Measurements from ENCODE around the gene SNX8. TPM values are rescaled to one million over a fixed set of nuclear protein-coding genes. Genes with fewer than 3 reads are reported as not detected.
A peak's percentile ranks its signal among the peaks of the same experiment; 100 is the strongest.

SNX8 gene
- total and polyA plus RNA-seq, 2 of the 4 experiments (the other 2 are of a cell fraction), result 7.7 to 55.9 TPM

- peaks cover 0 to 36% of the 10 kb centered on the region in 2 experiments; a peak in 2 of 4 replicates for H3K79me1 ChIP-seq (ENCODE audit: low read depth in 1 of 2, low read length in 2 of 2)
- DNase-seq, result no peak
- H3K4me3 ChIP-seq (ENCODE audit: insufficient read depth, low read depth, low read length), result no peak overlapping the region
- H3K9me3 ChIP-seq (ENCODE audit: control insufficient read depth, insufficient read depth, low read length), result no peaks in the 10 kb centered on the region
- in situ Hi-C loops (cut with MboI; ENCODE audit: low sequenced_read_pairs) (no loop called here), intact Hi-C loops (cut with micrococcal nuclease) (no loop called here), dilution Hi-C loops (cut with HindIII; ENCODE audit: low sequenced_read_pairs, unreplicated experiment) (no loop called here)
- no peak overlapping the region for H2AK9ac ChIP-seq (replicated peaks; ENCODE audit: low read depth, low read length, poor library complexity)
- peaks cover 19% of the 10 kb centered on the region for H3K36me3 ChIP-seq (ENCODE audit: control insufficient read depth, insufficient read depth, low read length)
- BruUV-seq (replicated peaks), result no TSS peak
- ChIA-PET POLR2A (ENCODE audit: unreplicated experiment) (no interaction called here), CTCF (no interaction called here)
- peaks cover 23% of the 10 kb centered on the region for H3K9me1 ChIP-seq (ENCODE audit: insufficient read depth, low read length)
- H3K27me3 ChIP-seq (ENCODE audit: control insufficient read depth, insufficient read depth, low read length), result no peaks in the 10 kb centered on the region
- H3K4me2 ChIP-seq (ENCODE audit: low read depth, low read length), result no peak overlapping the region
- no peak overlapping the region for H3K27ac ChIP-seq (ENCODE audit: insufficient read depth, low read length)
- no peaks in the 10 kb centered on the region; the same call in 1 of the 2 replicates for H4K20me1 ChIP-seq (ENCODE audit: insufficient read depth, low read length)
- H2BK5ac ChIP-seq (ENCODE audit: low read depth, low read length, poor library complexity, severe bottlenecking), result peak overlapping the region; percentile 48
- H3K4ac ChIP-seq (ENCODE audit: low read depth, low read length), result no peak overlapping the region
- H2BK120ac ChIP-seq (ENCODE audit: low read depth, low read length), result no peak overlapping the region
- no peak overlapping the region; the same call in 1 of the 2 replicates for H2AK5ac ChIP-seq (ENCODE audit: low read depth, low read length)
- no peak overlapping the region for H2AFZ ChIP-seq (replicated peaks; ENCODE audit: low read length, poor library complexity)
- H3K14ac ChIP-seq (replicated peaks; ENCODE audit: low read depth, low read length), result no peak overlapping the region
- no peak overlapping the region for H3K56ac ChIP-seq (ENCODE audit: extremely low read depth, insufficient read depth, low read length)
- no peak overlapping the region for H2BK15ac ChIP-seq (ENCODE audit: low read depth, low read length)
- H3K18ac ChIP-seq (ENCODE audit: low read depth, low read length), result no peak overlapping the region
- H3K4me1 ChIP-seq (ENCODE audit: control insufficient read depth, insufficient read depth, low read length), result peaks cover 16% of the 10 kb centered on the region
- no peak overlapping the region for H2BK20ac ChIP-seq (ENCODE audit: low read depth, low read length)
- TF ChIP-seq CTCF (conservative IDR thresholded peaks at IDR 0.05; ENCODE audit: low read depth, low read length), result no peak
- no peak for TF ChIP-seq CEBPB (IDR thresholded peaks at IDR 0.05; ENCODE audit: low read depth, low read length)
- no peak for TF ChIP-seq FOS (IDR thresholded peaks at IDR 0.05; ENCODE audit: low read depth, low read length)
- no peak for TF ChIP-seq MXI1 (IDR thresholded peaks at IDR 0.05; ENCODE audit: borderline replicate concordance, low read depth, low read length)
- no peak for TF ChIP-seq BHLHE40 (IDR thresholded peaks at IDR 0.05; ENCODE audit: low read depth, low read length)
- no peak for TF ChIP-seq RFX5 (IDR thresholded peaks at IDR 0.05; ENCODE audit: low read depth, low read length)
- TF ChIP-seq SMC3 (IDR thresholded peaks at IDR 0.05; ENCODE audit: low read depth, low read length), result no peak
- no peak for TF ChIP-seq MAZ (IDR thresholded peaks at IDR 0.05; ENCODE audit: borderline replicate concordance, low read depth, low read length)
- no peak for TF ChIP-seq ELK1 (IDR thresholded peaks at IDR 0.05; ENCODE audit: borderline replicate concordance, low read depth, low read length)
- no peak for TF ChIP-seq NFE2L2 (IDR thresholded peaks at IDR 0.05; ENCODE audit: low read depth, low read length)
- TF ChIP-seq POLR2A (IDR thresholded peaks at IDR 0.05; ENCODE audit: low read depth, low read length), result no peak
- no peak for TF ChIP-seq CHD1 (IDR thresholded peaks at IDR 0.05; ENCODE audit: low read depth, low read length)
- H3K23ac ChIP-seq (ENCODE audit: low read depth, low read length), result no peak overlapping the region
- H4K5ac ChIP-seq (ENCODE audit: low read depth, low read length), result no peak overlapping the region
- no peak overlapping the region for H3K9ac ChIP-seq (ENCODE audit: low read depth, low read length)
- 87% methylated on average over 7 of the region's 24 CpGs; no CpG with 5 or more reads in 1 of the 2 experiments for WGBS, 2 experiments (ENCODE audit: extremely low coverage in 2 of 2, insufficient read length in 1 of 2)
- H4K8ac ChIP-seq (ENCODE audit: low read depth in 2 of 2, low read length in 2 of 2), result no peak overlapping the region
- no peak for ATAC-seq (ENCODE audit: low read depth)
- no peak overlapping the region for H4K91ac ChIP-seq (ENCODE audit: insufficient read depth, low read depth, low read length)
Observed at GRCh38 chr7:2251841-2252771, 62.1 kb downstream of the SNX8 start.

Data from IMR-90 (cell line).